ENCODE results near the gene SSBP3. TPM values are rescaled to one million over a fixed set of nuclear protein-coding genes. Genes with fewer than 3 reads are reported as not detected.

Gene SSBP3
- total and polyA plus RNA-seq, 9 donors, result 41.2 to 247 (median 156) TPM

- Histone ChIP-seq H3K4me3 (no peak overlapping the region), H3K36me3 (no peaks in the 10 kb centered on the region), H3K4me1 (ENCODE audit: insufficient read depth) (no peaks in the 10 kb centered on the region), H3K27me3 (no peaks in the 10 kb centered on the region), H3K9me3 (no peaks in the 10 kb centered on the region), H3K27ac (no peak overlapping the region)
- no peak for TF ChIP-seq EP300 (IDR thresholded peaks at IDR 0.05)
- peak in 1 of 5 donors; percentile 26 for DNase-seq
- 89 to 95% (median 91%) methylated on average over 13 of the region's 13 CpGs for WGBS, 3 donors
- intact Hi-C loops (cut with DNase I), result no loop called here
Observed at GRCh38 chr1:54228638-54229079, 177.5 kb downstream of the SSBP3 start.

DNA sequence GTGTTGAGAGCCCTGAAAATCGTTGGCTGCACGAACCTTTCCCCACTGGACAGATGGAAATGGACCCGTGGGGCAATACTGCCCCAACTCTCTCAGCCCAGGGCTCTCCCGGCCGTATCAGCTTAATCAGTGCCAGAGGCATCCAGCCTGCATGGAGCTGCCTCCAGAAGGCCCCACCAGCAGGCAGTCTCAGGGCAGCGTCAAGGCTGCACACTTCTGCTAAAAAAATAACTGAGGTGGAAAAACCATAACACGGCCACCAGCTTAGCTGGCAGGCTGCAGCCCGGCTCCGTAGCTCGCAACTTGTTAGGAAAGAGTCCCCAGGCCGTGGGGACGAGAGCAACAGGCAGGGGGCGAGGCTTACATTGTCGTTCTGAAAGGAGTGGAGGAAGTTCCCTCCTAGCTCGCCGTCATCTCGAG, 178.3 kb downstream of the SSBP3 start:
- intact Hi-C loops (cut with DNase I), result no loop called here
- TF ChIP-seq POLR2A (IDR thresholded peaks at IDR 0.05) (no peak), CTCF (IDR thresholded peaks at IDR 0.05) (no peak), EP300 (IDR thresholded peaks at IDR 0.05) (no peak)
- DNase-seq, result no peak
- no peak overlapping the region for H3K27ac ChIP-seq
- H3K9me3 ChIP-seq, result no peaks in the 10 kb centered on the region
- H3K4me3 ChIP-seq, result no peak overlapping the region
- WGBS, 3 donors, result 52 to 70% (median 68%) methylated on average over 17 of the region's 17 CpGs
- H3K4me1 ChIP-seq (ENCODE audit: insufficient read depth), result no peaks in the 10 kb centered on the region
- H3K27me3 ChIP-seq, result no peaks in the 10 kb centered on the region
- no peaks in the 10 kb centered on the region for H3K36me3 ChIP-seq

DNA sequence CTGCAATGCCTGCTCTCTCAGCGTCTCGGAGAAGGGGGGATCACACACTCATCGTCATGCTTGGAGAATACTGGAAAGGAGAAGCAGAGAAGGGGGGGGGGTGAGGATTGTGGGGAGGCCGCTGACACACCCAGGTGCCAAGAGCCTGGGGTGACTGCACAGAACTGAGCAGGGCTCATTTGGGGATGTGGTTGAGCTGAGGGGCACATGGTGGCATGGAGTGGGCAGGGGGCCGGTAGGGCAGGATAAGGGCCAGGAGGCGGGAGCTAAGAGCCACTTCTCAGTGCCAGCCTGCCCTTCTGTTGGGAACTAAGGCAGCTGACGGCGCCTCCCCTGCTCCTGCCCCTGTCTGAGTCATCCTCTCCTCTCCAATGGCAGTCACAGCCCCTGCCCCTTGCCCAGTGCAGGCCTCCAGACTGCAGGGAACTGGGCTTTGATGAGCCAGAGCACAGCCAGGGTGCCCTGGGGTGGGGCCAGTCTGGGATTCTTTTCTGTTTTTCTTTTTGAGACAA, 179.0 kb downstream of the SSBP3 start:
- H3K9me3 ChIP-seq, result no peaks in the 10 kb centered on the region
- no peaks in the 10 kb centered on the region for H3K27me3 ChIP-seq
- DNase-seq, result peak in 1 of 5 donors; percentile 25
- no peaks in the 10 kb centered on the region for H3K4me1 ChIP-seq (ENCODE audit: insufficient read depth)
- H3K36me3 ChIP-seq, result no peaks in the 10 kb centered on the region
- no peak overlapping the region for H3K27ac ChIP-seq
- TF ChIP-seq EP300 (IDR thresholded peaks at IDR 0.05) (no peak), POLR2A (IDR thresholded peaks at IDR 0.05) (no peak)
- 68 to 74% (median 72%) methylated on average over 8 of the region's 8 CpGs for WGBS, 3 donors
- H3K4me3 ChIP-seq, result no peak overlapping the region
- intact Hi-C loops (cut with DNase I), result no loop called here

DNA sequence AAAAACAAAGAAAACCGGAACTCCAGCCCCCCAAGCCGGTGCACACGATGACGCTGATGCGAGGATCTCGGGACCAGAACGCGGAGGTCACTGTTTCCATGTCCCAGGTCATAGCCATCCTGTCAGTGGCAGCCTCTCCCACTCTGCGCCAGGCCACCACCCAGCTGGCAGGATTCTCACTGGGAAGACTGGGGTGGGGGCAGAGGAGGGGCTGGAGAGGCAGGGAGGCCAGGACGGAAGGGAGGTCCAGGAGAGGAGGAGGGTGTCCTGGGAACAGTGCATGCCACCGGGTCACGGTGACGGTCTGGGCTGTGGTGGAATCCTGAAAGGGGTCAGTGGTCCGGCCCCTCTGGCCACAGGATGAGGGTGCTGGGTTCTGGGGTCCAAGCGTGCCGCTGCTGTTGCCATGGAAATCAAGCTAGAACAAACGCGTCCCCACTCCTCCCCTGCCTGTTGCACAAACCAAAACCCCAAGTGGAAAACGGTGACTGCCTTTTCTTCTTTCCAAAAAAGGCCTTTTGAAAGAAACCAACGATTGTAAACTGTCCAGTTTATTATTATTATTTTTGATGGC, 180.1 kb downstream of the SSBP3 start:
- intact Hi-C loops (cut with DNase I), result no loop called here
- H3K9me3 ChIP-seq, result no peaks in the 10 kb centered on the region
- no peaks in the 10 kb centered on the region for H3K27me3 ChIP-seq
- no peak for DNase-seq
- WGBS, 3 donors, result 79 to 85% (median 82%) methylated on average over 20 of the region's 20 CpGs
- H3K4me1 ChIP-seq (ENCODE audit: insufficient read depth), result no peaks in the 10 kb centered on the region
- TF ChIP-seq POLR2A (IDR thresholded peaks at IDR 0.05) (no peak), CTCF (IDR thresholded peaks at IDR 0.05) (no peak), EP300 (IDR thresholded peaks at IDR 0.05) (no peak)
- no peak overlapping the region for H3K4me3 ChIP-seq
- H3K36me3 ChIP-seq, result no peaks in the 10 kb centered on the region
- no peak overlapping the region for H3K27ac ChIP-seq

GRCh38 chr1:54225378-54225777, 180.8 kb downstream of the SSBP3 start:
- intact Hi-C loops (cut with DNase I), result no loop called here
- 73 to 76% (median 75%) methylated on average over 6 of the region's 6 CpGs for whole genome bisulfite sequencing, 3 donors
- Histone ChIP-seq H3K9me3 (no peaks in the 10 kb centered on the region), H3K4me1 (ENCODE audit: insufficient read depth) (no peaks in the 10 kb centered on the region), H3K4me3 (no peak overlapping the region), H3K27me3 (no peaks in the 10 kb centered on the region), H3K27ac (no peak overlapping the region), H3K36me3 (no peaks in the 10 kb centered on the region)
- TF ChIP-seq CTCF (IDR thresholded peaks at IDR 0.05), result no peak
- no peak for TF ChIP-seq EP300 (IDR thresholded peaks at IDR 0.05)
- TF ChIP-seq POLR2A (IDR thresholded peaks at IDR 0.05), result no peak
- DNase-seq, result no peak
